ENCODE data around the gene RNU1-4.
"Not testable (repeated sequence)": the region's sequence is repeated elsewhere in the genome, so short reads cannot be mapped to it uniquely, and the experiment has no call there.

The RNU1-4 gene

GRCh38 chr1:16740047-16740964 is at the start of gene RNU1-4:
Gene RNU1-4, plus strand, starts transcription at chr1:16740516.
- not testable (repeated sequence) for DNase-seq

GRCh38 chr1:16690971-16691682 is 49.2 kb upstream of the RNU1-4 start:
- DNase-seq = not testable (repeated sequence)

GRCh38 chr1:16692283-16692682 is 48.0 kb upstream of the RNU1-4 start:
- not testable (repeated sequence) for DNase-seq

GRCh38 chr1:16692717-16693448 is 47.4 kb upstream of the RNU1-4 start:
- DNase-seq = not testable (repeated sequence)

- not testable (repeated sequence) for DNase-seq
Observed at GRCh38 chr1:16693449-16694307, 46.6 kb upstream of the RNU1-4 start.

- not testable (repeated sequence) for DNase-seq
Observed at GRCh38 chr1:16694308-16694702, 46.0 kb upstream of the RNU1-4 start.

- DNase-seq = not testable (repeated sequence)
Observed at GRCh38 chr1:16696507-16697150, 43.7 kb upstream of the RNU1-4 start.

GRCh38 chr1:16697152-16697551 is 43.2 kb upstream of the RNU1-4 start:
- not testable (repeated sequence) for DNase-seq

GRCh38 chr1:16699440-16699839 is 40.9 kb upstream of the RNU1-4 start:
- not testable (repeated sequence) for DNase-seq

- DNase-seq = not testable (repeated sequence)
Observed at GRCh38 chr1:16700138-16700895, 40.0 kb upstream of the RNU1-4 start.

- not testable (repeated sequence) for DNase-seq
Observed at GRCh38 chr1:16701189-16701588, 39.1 kb upstream of the RNU1-4 start.

GRCh38 chr1:16702280-16702679 is 38.0 kb upstream of the RNU1-4 start:
- DNase-seq = not testable (repeated sequence)

GRCh38 chr1:16703141-16703540 is 37.2 kb upstream of the RNU1-4 start:
- not testable (repeated sequence) for DNase-seq

GRCh38 chr1:16703602-16704001 is 36.7 kb upstream of the RNU1-4 start:
- DNase-seq = not testable (repeated sequence)

GRCh38 chr1:16704076-16704475 is 36.2 kb upstream of the RNU1-4 start:
- not testable (repeated sequence) for DNase-seq

- DNase-seq = not testable (repeated sequence)
Observed at GRCh38 chr1:16704502-16705100, 35.7 kb upstream of the RNU1-4 start.

- DNase-seq = not testable (repeated sequence)
Observed at GRCh38 chr1:16706302-16706701, 34.0 kb upstream of the RNU1-4 start.

GRCh38 chr1:16707130-16708093 is 32.9 kb upstream of the RNU1-4 start:
- DNase-seq = not testable (repeated sequence)

GRCh38 chr1:16708704-16709103 is 31.6 kb upstream of the RNU1-4 start:
- not testable (repeated sequence) for DNase-seq
